GM18520 (cell line): ENCODE measurements around the gene SLC9A9.
A peak's percentile ranks its signal among the peaks of the same experiment; 100 is the strongest.
"Not testable (repeated sequence)": the region's sequence is repeated elsewhere in the genome, so short reads cannot be mapped to it uniquely, and the experiment has no call there.

Experiments used
- ATAC-seq: cut with Tn5 transposase; IDR thresholded peaks from one replicate; pipeline ENCODE4 v1.9.1; 2021; ENCODE audit not compliant: unreplicated experiment

The SLC9A9 gene

GRCh38 chr3:143307613-143308183 lies 540.6 kb downstream of the SLC9A9 start:
- ATAC-seq: peak; percentile 64

- no peak for ATAC-seq
Observed at GRCh38 chr3:143306407-143306806, 541.9 kb downstream of the SLC9A9 start.

GRCh38 chr3:143302638-143303171 lies 545.6 kb downstream of the SLC9A9 start:
- ATAC-seq: no peak

GRCh38 chr3:143301031-143301901 lies 547.0 kb downstream of the SLC9A9 start:
- no peak for ATAC-seq

GRCh38 chr3:143298886-143299535 lies 549.3 kb downstream of the SLC9A9 start:
- ATAC-seq: no peak

GRCh38 chr3:143298380-143298779 lies 549.9 kb downstream of the SLC9A9 start:
- ATAC-seq: no peak

- ATAC-seq: no peak
Observed at GRCh38 chr3:143295201-143296080, 552.8 kb downstream of the SLC9A9 start.

GRCh38 chr3:143294188-143294587 lies 554.1 kb downstream of the SLC9A9 start:
- ATAC-seq: no peak

GRCh38 chr3:143291836-143292447 lies 556.3 kb downstream of the SLC9A9 start:
- no peak for ATAC-seq

- no peak for ATAC-seq
Observed at GRCh38 chr3:143288944-143289343, 559.3 kb downstream of the SLC9A9 start.

GRCh38 chr3:143287403-143287802 lies 560.9 kb downstream of the SLC9A9 start:
- ATAC-seq: no peak

GRCh38 chr3:143286392-143287010 lies 561.8 kb downstream of the SLC9A9 start:
- no peak for ATAC-seq

- ATAC-seq: no peak
Observed at GRCh38 chr3:143283432-143284128, 564.7 kb downstream of the SLC9A9 start.

- ATAC-seq: no peak
Observed at GRCh38 chr3:143280984-143281383, 567.3 kb downstream of the SLC9A9 start.

- not testable (repeated sequence) for ATAC-seq
Observed at GRCh38 chr3:143279567-143279966, 568.7 kb downstream of the SLC9A9 start.

- no peak for ATAC-seq
Observed at GRCh38 chr3:143278721-143279120, 569.5 kb downstream of the SLC9A9 start.

GRCh38 chr3:143277531-143277930 lies 570.7 kb downstream of the SLC9A9 start:
- ATAC-seq: no peak

- peak; percentile 85 for ATAC-seq
Observed at GRCh38 chr3:143276592-143276991, 571.7 kb downstream of the SLC9A9 start.

- no peak for ATAC-seq
Observed at GRCh38 chr3:143273975-143274690, 574.1 kb downstream of the SLC9A9 start.
